Activated CD8-positive, alpha-beta memory T cell treated with anti-CD3 and anti-CD28 coated beads, Interleukin-2, amount 50 U/mL, for 48 hours (primary cell): ENCODE data around the gene STX17.

Experiments
- DNase-seq: peaks from one replicate; pipeline ENCODE4 v3.0.0-alpha.2; 2020

The STX17 gene

DNA sequence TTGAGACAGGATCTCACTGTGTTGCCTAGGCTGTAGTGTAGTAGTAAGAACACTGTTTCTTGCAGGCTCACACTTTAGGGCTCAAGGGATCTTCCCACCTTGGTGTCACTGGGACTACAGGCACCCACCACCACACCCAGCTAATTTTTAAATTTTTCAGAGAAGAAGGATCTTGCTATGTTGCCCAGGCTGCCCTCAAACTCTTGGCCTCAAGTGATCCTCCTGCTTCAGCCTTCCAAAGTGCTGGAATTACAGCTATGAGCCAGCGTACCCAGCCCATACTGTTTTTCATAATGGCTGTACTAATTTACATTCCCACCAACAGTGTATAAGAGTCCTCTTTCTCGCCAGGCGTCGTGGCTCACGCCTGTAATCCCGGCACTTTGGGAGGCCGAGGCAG is 5.1 kb downstream of the STX17 start:
- no peak for DNase-seq

DNA sequence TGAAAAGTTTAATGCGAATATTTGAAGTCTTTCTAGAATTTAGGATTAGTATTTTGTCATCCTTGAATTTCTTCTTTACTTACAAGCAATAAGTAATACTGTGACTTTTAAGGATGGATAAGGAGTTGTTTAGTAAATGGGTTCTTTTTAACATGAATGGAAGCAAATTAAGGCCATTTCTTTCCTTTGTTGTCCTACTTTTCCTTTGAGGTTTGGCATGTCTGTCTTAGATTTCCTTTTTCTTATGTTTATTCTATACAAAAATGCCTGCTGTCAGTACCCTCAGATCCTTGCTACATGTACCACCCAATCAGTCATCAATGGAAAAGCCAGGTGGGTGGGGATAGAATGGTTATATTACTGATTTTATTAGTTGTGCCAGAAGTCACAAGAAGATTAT is 10.2 kb downstream of the STX17 start:
- DNase-seq, result no peak

DNA sequence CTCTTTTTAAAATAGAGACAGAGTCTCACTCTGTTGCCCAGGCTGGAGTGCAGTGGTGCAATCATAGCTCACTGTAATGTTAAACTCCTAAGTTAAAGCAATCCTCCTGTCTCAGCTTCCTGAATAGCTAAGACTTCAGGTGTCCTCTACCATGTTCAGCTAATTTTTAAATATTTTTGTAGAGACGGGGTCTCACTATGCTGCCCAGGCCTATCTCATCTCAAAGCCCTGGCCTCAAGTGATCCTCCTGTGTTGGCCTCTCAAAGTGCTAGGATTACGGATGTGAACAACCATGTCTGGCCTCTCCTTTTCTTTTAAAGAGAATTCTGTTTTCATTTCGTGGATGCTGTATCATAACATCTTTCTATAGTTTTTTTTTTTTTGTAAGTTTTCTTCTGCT is 11.7 kb downstream of the STX17 start:
- no peak for DNase-seq

DNA sequence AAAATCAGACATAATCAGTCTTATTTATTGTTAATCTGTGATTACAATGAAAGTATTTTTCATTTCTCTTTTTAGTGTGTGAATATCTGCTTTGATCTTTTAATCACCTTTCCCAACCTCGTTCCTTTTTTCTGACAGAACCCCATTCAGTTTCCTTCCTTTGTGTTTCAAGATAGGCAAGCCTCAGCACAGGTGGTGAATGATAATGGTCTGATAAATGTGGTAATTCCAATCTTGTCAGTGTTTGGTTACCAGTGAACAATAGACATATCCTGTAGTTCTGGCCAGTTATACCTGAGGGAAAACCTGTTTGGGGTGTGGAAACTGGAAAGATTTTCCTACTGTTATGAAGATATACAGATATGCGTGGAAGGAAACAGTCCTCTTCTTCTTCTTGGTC is 13.5 kb downstream of the STX17 start:
- DNase-seq, result no peak

DNA sequence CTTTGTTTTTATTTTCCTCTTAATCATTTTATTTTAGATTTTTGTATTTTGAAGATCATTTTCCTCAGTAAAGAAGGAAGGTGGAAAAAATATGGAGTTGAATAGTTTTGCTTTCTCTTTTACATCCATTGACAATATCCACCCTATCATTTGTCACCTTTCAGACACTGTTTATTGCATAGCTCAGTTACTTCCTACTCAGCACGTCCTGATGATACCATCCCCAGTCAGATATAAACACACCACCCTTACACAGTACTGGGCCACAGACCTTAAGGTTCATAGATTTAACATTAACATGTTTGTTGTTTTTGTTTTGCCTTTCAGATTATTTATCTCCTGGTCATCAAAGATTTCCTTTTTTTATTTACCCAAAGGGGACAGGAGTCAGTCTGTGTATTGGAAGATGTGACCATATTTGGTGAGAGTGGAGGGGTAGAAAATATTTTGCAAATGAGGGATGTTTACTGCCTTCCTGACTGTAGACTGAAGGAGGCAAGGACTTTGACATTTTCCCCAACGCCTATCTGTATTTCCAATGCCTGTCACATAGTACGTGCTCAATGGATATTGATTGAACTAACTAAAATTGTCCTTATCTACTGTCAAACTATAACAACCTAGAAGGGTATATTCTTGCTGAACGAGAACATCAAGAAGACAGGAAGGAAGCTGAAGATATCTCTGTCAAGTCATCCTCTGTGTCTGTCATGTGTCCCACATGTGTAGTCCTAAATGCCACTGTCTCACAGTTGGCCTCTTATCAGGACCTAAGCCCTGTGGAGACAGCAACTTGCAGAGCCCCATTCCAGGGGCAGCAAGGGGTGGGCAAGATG is 15.6 kb downstream of the STX17 start:
- no peak for DNase-seq

DNA sequence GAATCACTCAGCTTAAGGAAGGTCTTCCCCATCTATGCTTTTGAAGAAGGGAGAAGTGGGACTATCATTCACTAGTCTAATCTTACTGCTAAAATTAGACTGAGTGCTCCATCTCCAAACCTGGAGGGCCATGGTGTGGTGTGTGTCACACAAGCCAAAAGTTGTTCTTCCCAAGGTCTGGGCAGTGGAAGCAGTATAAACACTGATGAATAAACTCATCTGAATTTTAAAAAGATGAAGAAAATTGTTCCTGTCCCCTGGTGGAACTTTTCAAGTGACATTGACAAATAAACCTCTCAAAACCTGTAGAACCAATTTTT is 16.2 kb downstream of the STX17 start:
- no peak for DNase-seq

DNA sequence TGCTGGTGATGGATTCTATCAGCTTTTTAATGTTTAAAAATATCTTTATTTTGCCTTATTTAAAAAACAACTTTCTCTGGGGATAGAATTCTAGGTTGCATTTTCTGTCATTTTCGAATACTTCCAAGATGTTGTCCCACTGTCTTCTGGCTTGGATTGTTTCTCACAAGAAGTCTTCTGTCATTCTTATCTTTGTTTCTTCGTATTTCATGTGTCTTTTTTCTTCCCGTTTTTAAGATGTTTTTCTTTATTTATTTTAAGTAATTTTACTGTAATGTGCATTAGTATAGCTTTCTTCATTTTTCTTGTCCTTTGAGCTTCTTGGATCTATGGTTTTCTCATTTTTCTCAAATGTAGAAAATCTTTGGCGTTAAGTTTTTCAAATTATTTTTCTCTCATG is 19.1 kb downstream of the STX17 start:
- no peak for DNase-seq

DNA sequence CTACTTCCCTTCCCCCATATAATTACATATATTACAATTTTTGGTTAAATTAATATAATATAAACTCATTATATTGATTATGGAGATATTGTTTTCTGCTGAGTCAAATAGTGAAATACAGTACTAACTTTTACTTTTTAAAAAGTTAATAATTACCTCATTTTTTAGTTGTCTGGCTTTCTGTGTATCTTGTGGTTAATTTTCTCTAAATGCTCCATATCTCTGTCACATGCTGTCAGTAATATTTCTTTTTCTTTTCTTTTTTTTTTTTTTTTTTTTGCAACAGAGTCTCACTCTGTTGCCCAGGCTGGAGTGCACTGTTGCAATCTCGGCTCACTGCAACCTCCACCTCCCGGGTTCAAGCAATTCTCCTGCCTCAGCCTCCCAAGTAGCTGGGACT is 23.2 kb downstream of the STX17 start:
- no peak for DNase-seq

DNA sequence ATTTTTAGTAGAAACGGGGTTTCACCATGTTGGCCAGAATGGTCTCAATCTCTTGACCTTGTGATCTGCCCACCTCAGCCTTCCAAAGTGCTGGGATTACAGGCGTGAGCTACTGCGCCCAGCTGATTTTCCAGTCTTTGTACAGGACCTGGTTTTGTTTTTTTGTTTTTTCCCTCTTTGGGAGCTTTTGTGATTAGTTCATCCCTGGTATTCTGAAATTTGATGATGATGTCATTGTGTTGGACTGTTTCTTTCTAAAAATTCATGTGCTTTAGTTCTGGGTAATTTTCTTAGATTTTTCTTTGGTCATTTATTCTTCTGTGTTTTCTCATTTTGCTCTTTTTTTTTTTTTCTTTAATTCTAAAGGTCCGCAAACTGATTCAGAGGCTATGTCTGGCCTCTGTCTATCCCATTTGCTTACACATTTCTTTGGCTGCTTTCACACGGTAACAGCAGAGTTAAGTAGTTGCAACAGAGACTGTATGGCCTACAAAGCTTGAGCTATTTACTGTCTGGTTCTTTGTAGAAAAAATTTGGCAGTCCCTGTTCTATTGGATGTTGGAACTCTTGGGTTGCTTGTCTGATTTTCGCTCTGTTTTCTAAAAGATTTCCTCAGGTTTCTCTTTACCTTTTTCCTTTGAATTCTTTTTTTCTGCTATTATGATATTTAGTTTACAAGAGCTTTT is 24.8 kb downstream of the STX17 start:
- DNase-seq, result no peak

DNA sequence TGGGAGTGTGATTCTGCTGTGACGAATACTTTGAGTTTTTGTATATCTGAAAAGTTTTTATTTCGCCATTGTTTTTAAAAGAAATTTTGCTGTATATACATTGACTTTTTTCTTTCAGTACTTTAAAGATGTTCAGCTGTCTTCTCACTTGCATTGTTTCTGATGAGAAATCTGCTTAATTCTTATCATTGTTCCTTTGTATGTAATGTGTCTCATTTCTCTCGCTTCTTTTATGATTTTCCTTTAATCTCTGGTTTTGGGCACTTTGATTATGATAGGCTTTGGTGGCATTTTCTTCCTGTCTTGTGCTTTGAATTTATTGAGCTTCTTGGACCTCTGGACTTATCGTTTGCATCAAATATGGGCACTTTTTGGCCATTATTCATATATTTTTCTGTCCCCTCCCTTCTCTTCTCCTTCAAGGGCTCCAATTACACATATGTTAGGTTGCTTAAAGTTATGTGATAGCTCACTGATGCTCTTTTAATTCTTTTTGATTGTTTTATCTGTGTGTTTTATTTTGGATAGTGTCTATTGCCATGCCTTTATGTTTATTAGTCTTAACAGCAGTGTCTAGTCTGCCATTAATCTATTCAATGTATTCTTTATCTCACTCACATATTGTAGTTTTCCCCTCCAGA is 30.6 kb downstream of the STX17 start:
- no peak for DNase-seq

DNA sequence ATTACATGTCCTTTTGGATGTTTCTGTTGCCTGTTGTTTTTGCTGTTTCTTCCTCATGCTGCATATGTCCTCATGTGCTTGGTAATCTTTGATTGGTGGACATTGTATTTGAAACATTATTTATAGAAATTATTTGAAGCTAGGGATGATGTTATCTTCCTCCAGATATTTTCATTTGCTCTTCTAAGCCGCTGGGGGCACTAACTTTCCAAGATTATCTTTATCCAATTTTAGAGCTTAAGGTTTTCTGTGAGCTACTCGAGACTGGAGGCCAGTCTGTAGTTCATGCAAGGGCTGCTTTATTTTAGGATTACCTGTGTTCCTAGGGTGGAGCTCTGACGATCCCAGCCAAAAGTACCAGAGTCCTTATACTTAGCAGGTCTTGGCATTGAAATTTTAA is 40.9 kb downstream of the STX17 start:
- no peak for DNase-seq

DNA sequence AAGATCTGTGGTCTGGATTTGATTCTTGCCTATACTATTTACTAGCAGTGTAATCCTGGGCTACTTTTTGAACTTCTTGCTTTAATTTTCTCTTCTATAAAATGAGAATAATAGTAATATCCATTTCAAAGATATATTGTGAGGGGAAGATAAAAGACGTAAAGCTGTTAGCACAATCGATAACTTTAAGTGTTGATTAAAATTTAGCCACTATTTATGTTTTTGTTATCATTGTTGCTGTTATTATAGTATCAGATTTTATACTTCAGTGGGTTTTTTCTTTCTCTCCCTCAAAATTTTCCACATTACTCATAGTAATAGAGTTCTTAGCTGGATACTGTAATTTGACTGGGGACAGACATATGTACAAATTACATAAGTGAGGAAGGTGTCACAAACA is 42.0 kb downstream of the STX17 start:
- no peak for DNase-seq

DNA sequence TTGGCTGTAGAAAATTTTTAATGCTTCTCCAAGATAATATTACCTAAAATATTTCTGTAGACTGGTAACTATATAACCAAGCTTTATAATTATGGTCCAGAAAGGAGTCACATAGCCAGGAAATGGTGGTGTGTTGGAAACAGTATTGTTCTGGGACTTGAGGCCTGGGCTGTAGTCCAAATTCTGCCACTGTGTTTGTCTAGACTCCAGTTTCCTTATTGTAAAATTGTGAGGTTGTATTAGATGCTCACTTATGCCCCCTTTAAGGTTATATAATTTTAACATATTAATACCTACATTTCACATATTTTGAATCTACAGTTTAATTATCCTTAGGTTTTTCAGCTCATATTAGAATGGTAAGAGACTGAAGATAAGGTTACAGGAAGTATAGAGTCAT is 42.4 kb downstream of the STX17 start:
- no peak for DNase-seq

DNA sequence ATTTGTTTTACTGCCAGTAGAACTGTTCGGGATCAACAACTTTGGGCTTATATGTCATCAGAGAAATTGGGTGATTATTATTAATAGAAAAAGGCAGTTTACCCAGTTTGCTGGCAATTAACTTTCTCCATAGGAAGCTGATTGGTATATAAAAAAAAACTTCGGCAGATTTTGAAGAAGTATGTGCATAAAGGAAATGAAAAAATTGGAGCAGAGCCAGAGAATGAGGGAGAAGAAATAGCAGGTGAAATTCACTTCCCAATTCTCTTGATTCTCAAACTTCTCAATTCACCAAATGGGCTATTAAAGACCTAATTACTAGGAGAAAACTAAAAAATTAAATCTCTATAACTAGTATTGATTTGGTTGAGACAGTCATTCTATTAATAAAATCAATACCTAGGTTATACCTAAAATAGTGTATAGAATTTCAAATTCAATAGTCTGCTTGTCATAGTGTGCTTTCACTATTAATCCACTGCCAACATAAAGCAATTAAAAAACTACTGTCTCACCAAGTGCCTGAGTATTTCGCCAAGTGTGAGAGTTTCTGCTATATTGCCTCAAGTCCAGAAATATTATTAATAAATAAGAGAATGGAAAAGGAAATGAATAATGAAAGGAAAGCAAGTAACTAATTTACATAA is 47.5 kb downstream of the STX17 start:
- no peak for DNase-seq

DNA sequence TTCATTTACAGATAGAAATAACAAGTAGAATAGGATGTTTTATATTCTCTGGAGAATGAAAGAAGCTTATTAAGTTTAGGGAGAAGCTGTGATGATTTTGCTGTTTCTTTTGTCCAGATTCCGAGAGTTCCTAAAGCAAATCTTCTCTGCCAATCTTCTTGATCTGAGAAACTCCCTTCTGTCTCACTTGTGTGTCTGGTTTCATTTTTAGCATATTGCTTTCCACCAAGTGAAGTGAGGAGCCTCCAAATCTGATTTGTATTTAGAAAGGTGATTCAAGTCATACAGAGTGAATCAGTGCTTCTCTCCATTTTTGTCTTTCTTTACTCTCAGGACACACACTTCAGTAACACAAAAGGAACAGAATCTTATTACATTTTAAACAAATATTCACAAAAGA is 48.4 kb downstream of the STX17 start:
- DNase-seq, result no peak

DNA sequence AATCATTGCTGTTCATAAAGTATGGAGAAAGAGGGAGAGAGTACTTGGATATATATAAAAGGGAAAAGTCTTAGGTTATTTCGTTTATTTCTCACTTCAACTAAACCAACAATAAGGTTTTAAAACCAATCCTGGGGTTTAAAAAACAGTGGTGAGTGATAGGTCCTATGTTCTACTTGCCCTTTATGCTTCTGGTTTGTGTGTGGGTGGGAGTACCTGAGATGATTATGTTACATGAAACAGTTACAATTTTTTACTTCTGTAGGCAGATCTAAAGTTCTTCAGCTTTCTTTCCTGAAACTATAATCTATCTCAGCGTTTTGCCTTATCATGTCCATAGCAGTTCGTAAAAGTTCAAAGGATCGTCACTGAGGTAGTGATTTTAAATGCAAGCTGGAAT is 49.2 kb downstream of the STX17 start:
- DNase-seq, result no peak

DNA sequence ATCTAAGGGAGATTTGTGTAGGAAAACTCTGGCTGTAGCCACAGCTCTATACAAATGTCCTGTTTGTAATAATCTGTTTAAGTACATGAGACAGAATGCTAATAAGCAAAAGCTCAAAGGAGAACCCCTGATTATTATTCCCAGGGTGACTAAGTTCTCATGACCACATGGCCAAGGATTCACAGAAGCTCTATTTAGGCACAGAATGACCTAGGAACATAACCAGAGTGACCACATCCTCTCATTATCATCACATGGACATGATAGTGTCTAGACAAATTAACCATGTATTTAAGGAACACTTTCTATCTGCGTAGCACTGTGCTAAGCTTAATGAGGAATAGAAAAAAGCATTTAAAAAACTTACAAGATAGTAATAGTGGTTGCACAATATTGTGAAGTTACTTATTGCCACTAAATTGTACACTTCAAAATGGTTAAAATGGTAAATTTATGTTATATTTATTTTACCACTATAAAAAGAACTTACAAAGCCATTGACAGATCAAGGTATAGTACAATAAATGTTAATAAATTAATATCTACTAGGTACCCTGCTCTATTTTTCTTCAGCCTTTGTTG is 56.3 kb downstream of the STX17 start:
- no peak for DNase-seq

DNA sequence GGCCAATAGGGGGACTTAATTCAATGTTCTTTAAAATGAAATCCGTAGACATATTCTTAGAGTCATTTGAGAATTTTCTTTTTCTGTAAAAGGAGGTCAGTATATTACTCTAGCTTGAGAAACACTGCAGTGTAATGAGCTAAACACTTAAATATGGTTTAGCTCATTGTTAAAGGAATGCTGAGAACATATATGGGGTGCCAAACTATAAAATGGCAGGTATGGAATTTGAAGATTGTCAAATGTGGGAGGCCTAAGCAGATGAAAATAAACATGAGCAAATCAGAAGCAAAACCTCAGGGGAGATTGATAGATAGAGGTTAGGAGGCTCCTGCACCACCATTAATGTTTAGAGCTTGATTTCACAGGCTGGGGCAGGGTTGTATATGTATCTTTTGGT is 57.9 kb downstream of the STX17 start:
- no peak for DNase-seq

DNA sequence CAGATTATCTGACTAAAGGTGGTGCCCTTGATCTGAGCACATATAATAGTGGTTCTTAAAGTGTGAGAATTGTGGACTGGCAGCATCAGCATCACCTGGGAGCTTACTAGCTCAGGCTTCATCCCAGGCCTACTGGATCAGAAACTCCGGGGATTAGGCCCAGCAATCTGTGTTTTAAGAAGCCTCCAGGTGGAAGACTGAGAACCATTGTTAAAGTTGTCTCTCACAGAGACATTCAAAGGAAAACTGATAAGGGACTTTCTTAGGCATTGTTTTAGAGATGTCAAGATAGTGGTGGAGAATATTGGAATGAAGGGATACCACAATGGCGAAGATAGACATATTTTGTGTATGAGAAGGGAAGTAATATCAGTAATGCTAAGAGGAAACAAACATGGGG is 59.5 kb downstream of the STX17 start:
- no peak for DNase-seq

DNA sequence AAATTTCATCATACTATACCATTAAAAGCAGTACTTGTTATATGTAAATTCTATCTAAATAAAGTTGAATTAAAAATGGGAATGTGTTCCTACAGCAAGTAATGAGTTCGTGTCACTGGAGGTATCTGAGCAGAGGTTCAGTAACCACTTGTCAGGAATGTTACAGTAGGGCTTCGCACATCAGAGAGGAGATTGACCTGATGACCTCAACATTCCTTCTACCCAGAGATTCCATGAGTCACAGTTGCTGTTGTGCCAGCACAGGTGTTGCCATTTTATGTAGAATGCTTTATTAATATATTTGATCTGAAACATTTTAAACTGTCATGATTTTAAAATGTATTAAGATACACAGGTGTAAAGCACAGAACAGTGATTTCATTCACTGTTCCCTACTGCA is 60.3 kb downstream of the STX17 start:
- no peak for DNase-seq

DNA sequence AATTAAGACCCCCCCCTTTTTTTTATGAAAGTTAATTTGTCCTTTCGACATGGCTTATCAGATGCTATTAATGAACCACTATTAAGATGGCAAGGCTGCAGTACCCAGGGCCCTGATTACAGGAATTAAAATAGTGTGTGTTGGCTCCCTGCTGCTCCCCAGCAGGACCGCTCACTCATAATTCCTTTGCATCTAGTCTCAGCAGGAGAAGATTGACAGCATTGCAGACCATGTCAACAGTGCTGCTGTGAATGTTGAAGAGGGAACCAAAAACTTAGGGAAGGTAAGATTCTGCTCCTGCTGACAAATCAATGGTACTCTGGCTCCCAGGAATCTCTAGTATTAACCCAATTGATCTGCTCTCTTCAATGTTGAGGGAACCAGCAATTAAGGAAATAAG is 61.0 kb downstream of the STX17 start:
- no peak for DNase-seq

DNA sequence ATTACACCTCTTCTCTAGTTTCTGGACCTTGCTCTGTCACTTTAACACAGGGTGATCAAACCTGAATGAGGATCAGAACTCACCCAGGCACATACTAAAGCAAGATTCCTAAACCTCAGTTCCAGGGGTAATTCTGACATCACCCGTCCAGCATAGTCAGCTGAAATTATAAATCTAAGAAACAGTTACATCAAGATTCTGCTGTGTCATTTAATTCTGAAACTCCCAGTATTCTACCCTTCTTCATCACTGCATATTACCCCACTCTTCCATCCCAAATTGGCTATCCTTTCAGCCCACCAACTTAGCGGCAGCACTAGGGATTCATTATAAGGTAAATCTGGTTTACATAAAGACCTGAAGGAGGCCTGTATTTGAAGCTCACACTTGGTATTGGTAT is 64.0 kb downstream of the STX17 start:
- no peak for DNase-seq

DNA sequence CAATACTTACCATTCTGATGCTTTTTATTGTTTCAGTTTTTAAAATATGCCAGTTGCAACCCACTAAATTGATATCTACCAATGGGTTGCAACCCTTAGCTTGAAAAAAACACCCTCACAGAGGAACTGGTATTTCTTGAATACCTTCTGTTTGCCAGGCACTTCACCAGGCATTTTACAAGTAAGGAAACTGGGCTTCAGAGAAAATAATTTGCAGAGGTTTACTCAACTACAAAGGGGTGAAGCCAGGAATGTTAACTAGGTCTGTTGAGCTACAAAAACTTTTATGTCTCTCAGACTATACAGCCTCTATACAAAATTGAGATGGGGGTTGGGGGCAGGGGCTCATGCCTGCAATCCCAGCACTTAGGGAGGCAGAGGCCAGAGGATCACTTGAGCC is 65.0 kb downstream of the STX17 start:
- no peak for DNase-seq

DNA sequence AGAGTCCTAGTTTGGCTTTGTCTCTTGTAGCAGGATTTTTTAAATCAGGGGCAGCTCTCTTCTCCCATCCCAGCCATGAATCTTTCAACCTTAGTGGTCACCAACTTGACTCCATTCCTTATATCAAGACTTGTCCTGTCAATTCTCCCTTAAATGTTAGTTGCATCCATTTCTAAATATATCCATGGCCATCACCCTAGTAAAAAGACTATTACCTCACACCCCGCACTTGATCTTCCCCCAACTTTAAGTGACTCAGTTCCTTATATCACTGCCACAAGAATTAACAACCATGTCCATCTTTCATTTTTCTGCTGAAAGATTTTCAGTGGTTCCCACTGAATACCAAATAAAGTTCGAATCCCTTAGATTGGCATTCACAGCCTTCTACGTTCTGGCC is 67.0 kb downstream of the STX17 start:
- DNase-seq, result no peak
